GM19397 (cell line): ENCODE measurements around the gene BDH2.

Experiments
- ATAC-seq: cut with Tn5 transposase; IDR thresholded peaks from one replicate; pipeline ENCODE4 v1.9.1; 2021; ENCODE audit warnings: mild to moderate bottlenecking, moderate library complexity; ENCODE audit not compliant: unreplicated experiment

BDH2 gene

DNA sequence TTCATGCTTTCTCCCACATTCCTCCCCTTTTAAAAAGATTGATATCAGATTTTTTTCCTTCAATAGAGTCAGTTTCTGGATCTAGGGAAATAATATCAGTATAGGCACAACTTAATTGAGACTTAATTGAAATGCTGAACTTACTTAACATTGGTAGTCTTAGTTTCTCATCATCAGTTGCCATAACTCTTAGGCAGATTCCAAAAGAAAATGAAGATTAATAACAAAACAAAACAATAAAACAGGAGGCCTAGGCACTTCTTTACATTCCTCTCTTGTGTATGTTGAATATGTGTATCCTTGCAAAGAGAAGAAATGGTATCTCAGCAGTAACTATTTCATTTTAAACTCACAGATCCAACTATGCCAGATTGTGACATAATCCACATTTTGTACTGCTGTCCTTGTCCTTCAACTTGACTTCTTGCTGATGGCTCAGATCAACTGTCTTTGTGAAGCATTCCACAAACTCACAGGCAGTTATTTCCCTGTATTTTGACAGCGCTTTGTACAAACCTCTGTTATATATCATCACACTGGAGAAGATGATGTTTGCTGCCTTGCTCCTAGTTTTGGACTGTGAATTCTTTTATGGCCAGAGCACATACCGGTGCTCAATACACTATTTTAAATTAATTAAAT lies 14.0 kb downstream of the BDH2 start:
- ATAC-seq = no peak

- no peak for ATAC-seq
These were observed 20.0 kb downstream of the BDH2 start for GRCh38 chr4:103079621-103080020.

DNA sequence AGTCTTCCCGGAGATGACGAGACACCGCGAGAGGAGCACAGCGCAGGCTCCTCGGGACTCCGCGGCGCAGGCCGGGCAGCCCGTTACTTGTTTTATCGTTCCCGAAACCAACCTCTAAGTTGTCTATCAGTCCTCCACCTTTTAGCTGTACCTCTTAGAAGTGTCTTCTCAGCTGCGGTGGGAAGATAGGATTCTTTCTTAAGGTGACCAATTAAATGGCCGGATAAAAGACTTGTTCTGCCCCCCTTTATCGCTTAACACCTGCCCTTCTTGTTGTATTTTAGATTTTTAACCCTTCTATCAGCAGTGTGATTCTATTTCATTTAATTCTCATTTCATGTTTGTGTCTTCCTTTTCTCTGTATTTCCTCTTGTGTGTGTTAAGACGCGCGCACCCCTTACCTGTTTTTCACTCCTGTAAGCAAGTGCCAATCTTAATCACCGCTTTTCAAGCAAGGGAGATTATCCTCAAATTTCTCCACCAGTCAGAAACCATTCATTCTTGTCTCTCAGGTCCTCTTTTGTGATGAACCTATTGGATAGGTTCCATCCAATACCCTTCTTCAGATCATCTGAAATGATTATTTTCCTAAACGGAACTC lies 22.8 kb downstream of the BDH2 start, which contains the start of gene SLC9B2:
Gene SLC9B2, minus strand, starts transcription at position 15 of the 601 bp plus-strand sequence. CDS start 9,211 bp downstream, outside the sequence.
- peak; percentile 54 for ATAC-seq

DNA sequence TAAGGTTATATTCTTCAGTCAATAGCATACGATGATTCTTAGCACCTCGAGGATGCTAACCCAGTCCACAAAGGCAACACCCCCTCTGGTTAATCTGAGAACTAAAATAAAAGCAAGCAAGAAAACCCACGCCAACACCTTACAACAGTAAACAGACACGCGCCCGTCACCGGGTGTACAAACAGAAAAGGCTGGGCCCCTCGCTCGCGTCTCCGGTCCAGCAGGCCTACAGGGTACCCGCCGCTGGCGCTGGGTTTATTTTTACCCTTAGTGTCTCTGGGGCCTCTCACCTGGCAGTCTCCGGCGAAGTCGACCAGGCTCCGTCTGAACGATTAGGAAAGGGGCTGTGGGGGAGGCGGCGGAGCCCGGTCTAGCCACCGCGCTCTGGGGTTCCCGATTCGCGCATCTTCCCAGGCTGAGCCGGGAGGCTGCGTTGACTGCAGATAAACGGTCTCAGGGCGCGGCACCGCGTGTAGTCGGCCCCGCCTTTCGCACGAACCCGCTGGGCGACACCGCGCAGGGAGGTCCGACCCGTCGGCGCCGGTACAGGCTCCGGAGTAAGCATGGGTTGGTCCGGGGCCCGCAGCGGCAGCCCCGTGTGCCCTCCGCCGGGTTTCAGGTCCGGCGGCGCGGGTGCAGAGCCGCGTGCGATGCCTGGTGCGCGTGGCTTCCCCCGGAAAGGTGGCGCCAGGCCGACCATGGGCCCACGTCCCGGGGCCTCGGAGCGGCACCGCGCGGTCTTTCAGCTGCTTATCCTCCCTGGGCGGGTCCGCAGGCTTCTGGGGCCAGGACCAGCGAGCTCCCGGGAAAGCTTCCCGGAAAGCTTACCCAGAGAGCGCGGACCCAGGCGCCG lies 23.5 kb downstream of the BDH2 start:
- peak; percentile 58 for ATAC-seq

DNA sequence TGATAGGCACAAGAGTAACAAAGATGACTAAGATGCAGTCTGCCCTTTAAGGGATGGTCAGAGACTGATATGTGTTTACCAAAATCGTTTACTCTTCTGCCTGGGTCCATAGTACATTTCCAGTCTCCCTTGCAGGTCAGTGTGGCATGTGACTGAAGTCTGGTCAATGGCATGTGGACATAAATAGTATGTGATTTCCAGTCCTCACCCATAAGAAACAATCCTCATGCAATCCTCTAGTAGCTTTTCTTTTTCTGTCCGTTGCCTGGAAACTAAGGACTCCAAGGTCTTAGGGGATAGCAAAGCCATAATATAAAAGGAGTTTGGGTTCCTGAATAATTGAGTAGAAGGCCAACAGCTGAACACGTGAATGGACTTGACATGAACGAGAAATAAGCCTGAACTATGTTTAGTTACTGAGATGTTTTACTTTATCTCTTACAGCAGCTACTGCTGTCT lies 24.2 kb downstream of the BDH2 start:
- no peak for ATAC-seq

DNA sequence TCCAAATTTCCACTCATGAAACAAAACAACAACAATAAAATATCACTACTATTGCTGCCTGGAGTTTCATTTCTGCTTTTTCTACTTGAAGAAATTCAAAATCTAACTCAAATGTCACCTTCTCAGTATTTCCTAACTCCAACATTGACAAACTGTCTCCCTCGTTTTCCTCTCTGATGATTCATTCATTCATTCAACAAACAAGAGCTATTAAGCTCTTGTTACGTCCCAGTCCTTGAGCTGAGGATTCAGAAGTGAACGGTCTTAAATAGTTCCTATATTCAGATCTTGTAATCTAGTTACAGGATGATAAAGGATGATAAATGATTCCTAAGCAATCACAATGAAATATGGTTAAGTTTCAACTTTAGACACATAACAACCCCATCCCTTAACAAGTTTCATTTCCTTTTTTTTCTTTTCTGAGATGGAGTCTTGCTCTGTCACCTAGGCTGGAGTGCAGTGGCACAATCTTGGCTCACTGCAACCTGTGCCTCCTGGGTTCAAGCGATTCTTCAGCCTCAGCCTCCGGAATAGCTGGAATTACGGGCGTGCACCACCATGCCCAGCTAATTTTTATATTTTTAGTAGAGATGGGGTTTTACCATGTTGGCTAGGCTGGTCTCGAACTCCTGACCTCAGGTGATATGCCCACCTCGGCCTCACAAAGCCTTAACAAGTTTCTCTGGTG lies 24.7 kb downstream of the BDH2 start:
- peak; percentile 27 for ATAC-seq

DNA sequence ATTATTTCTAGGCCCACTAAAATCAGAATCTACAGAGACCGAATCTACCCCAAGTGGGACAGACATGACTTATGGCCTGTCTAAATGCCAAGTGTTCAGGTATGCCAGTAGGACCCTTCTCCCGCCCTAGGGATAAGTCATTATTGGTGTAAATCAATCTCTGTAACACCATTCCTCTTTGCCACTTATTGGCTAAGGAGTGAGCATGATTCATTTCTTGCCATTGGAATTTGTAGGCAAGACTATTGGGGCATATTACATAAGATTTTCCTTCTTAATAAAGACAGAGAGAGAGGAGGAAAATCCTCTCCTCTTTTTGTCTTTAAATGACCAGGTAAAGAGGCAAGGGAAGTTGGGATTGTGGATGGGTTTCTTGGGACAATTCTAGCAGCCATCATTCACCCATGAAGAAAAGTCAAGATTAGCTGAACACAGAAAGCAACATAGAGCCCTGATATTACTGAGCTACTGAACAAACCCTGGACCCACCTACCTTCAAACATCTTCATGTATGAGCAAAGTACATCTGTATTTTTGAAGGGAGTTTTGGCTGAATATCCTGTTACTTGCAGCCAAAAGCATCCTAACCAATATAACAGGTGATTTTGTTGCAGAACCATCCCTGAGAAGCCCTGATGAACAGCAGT lies 25.7 kb downstream of the BDH2 start:
- no peak for ATAC-seq

DNA sequence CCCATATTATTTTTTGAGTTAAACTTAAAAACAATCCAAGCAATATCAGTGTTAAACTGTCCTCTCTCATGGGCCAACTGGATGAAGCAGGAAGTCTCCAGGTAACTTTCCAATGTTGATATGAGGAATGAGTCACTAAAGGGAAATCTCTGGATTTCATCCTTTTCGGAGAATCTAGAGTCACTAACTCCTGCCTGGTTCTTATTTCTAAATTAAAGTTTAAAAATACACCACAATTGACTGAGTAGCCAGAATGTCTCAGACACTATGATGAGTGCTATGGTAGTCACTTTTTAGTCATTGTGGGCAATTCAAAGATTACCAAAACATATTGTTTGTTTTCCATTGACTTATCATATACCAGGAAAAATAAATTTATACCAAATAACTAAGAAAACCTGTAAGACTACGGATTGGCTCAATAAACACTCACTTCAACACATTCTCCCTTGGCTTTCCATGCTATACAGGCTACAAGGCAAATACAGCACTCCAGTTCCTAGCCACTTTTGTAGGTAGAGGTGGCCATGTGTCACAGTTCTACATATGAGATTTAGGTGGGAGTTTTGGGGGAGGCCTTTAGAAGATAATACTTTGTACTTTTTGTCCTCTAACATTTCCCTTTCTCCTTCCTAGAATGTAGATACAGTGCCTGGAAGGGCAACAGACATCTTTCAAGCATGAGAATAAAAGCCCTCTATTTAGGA lies 31.6 kb downstream of the BDH2 start:
- no peak for ATAC-seq

DNA sequence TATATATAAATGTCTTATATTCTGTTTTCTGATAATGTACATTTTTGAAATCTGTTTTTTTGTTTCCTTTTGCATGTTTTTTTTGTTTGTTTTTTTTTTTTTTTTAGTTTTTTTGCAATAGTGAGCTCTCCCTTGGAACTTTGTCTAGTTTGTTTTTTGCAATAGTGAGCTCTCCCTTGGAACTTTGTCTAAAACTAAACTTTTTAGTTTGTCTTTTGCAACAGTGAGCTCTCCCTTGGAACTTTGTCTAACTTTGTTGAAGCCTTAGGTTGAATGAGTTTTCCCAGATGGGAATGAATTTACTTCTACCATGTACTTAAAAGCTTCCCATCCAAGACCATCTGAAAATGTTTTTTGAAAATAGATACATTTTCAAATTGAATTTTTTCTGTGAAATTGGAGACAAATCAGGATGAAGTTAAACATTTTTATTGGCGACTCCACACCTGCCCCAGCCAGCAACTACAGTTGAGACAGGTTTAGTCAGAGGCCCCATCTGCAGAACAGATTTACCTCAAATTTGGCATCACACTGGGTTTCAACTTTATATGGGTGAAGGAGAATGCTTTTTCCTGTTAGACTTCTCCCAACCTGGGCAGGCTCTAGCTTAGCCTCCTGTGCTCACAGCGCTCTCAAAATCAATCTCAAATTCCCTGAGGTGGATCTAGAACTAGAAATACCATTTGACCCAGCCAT lies 39.0 kb downstream of the BDH2 start:
- ATAC-seq = no peak

GRCh38 chr4:103054030-103054429 lies 45.6 kb downstream of the BDH2 start:
- ATAC-seq = no peak

DNA sequence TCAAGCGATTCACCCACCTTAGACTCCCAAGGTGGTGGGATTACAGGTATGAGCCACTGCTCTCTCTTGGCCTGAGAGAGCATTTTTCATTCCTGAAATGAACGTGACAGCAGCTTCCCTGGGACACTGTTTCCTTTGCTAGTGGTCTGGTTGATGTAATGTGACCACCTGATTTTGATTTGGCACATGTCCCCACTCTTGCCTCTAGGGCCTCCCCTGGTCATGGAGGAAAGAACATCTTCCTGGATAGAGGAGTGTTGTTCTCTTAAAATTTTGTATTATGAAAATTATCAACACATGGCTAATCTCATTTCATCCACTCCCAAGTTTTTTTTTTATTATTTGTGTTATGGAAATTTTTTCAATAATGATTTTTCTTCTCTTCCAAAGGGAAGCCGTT lies 46.9 kb downstream of the BDH2 start:
- ATAC-seq = no peak

DNA sequence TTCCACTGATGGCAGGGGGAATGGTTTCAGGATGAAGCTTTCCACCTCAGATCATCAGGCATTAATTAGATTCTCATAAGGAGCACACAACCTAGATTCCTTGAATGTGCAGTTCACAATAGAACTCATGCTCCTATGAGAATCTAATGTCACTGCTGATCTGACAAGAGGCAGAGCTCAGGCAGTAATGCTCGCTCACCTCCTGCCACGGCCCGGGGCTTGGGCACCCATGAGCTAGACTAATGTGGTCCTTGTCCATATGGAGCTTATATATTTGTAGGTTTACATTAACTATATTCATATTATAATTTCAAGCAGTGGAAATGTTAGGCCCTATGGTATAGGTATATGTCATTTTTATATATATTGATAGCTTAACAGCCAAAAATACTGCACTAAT lies 47.5 kb downstream of the BDH2 start:
- no peak for ATAC-seq

DNA sequence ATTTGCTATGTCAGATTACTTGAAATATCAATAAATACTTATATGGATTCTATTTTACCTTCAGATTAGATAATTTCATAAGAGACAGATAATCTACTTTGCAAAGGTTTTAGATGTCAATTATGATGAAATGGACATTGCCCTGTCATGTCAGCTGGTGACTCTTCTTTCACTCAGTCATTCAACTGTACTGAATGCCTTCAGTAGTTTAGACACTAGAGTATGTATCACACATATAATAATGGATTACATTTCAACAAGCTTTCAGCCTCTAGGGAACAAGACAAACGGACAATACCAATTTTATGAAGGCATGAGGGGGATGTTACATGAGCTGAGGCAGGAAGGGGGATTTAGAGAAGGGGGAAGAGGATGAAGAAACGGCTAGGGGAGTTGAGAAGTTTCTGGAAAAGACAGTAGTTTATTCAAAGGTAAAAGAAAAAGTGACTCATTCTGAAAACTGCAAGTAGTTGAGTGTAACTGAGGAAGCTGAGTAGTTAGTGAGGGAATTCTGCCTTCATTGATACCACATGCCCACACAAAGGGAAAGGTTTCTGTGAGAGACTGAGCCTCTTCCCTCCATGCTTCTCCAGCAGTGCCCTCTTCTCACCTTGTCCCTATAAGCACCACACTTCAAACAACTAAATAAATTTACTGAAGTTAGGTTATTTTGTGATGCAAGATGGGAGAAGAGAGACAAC lies 48.7 kb downstream of the BDH2 start:
- ATAC-seq = no peak

- peak; percentile 80 for ATAC-seq
These were observed 53.0 kb downstream of the BDH2 start for GRCh38 chr4:103046416-103047290.

DNA sequence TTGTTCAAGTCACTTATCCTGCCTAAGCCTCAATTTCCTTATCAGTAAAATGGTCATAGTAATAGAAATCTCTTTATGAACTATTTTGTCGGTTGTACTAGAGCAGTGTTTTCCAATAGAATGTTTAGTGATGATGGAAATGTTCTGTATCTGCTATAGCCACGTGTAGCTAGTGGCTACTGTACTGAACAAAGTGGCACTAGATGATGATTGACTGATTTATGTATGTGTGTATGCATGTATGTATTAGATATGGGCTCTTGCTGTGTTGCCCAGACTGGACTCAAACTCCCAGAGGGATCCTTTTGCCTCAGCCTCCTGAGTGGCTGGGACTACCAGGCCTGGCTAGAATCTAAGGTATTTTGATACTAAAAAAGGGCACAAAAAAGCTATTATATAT lies 55.5 kb downstream of the BDH2 start:
- no peak for ATAC-seq

- no peak for ATAC-seq
These were observed 63.5 kb downstream of the BDH2 start for GRCh38 chr4:103036169-103036568.

GRCh38 chr4:103032574-103032973 lies 67.1 kb downstream of the BDH2 start:
- peak; percentile 58 for ATAC-seq

DNA sequence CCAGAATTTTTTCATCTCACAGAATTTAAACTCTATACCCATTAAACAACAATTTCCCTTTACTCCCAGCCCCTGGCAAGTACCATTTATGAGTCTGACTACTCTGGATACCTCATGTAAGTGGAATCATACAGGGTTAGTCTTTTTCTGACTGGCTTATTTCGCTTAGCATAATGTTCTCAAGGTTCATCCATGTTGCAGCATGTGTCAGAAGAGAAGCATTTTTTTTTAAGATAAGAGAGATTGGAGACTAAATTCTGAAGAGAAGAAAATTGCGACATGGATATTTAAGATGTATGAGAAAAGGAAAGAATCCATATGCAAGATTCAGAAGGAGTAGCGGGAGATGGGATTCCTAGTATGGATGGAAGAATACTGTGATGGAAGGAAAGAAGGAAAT lies 68.8 kb downstream of the BDH2 start:
- ATAC-seq = no peak
